Glomerular visceral epithelial cell (primary cell): ENCODE data around the gene SDCBP2.
A peak's percentile ranks its signal among the peaks of the same experiment; 100 is the strongest.

Source experiments
- DNase-seq: peaks from one replicate; pipeline ENCODE4 v3.0.0-alpha.2; 2016; ENCODE audit errors: extremely low spot score

The SDCBP2 gene

DNA sequence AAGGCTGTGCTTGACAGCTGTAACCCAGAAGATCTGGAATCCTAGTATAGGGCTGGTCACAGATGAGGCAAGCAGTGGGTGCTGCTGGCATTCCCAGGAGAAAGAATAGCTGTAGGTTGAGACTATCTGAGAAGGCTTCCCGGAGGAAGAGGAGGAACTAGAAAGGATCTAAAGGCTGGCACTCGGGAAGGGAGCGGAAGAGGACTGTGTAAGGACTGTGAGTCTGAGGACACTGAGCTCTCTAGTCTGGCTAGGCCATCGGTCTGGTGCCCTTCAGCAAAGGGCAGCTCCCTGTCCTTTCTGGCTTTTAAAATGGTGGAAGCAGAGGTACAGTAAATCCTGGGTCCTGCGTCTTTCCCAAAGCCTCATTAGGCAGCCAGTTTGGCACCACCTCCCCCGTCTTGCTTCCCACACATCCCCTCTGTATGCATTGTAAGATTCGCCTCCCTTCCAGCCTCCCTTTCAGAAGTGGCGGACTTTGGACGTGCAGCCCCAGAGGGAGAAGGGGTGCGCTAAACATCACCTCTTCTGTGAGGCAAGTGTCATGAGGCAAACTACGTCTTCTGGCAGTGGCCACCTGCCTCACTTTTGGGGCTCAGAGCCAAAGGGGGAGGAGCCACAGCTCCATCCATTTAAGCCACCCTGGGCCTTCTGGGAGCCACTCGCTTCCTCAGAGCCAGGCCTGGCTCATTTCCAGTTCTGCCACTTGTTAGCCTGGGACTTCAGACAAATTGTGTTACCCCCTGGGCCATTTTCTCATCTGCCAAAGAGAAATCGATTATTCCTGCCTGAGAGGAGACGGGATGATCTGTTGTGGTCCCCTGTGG is 54.2 kb downstream of the SDCBP2 start:
- no peak for DNase-seq

- DNase-seq, result peak; percentile 54
Observed at GRCh38 chr20:1273366-1273765, 55.6 kb downstream of the SDCBP2 start.

DNA sequence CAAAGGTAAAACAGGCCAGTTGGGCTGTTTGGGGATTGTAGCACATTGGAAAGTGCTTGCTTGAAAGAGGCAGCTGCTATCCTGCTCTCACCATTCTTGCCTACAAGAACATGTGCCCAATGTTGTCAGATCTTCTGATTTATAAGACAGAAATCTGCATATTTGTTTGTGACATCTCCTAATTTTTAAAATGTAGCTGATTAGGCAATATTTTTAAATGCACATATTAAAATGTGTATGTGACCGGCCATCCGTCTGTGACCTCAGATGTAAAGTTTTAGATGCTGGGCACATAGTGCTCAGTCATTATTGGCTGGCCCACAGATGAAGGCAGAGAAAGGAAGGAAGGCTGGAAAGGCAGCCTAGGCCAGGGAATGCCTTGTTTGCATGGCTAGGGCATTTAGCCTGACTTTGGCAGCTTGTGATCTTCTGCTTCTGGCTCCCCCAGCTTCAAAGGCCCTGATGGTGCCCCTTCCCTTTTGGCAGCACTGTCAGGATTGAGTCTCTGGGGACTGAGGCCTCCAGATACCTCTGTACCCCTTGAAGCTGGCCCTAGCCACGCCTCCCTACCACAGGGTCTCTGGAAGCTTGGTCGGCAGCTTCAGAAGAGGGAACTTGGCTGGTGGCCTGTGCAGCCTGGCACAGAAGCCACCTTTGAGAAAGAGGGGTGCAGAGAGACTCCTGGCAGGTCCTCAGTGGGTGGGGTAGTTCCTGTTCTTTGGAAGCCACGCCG is 56.4 kb downstream of the SDCBP2 start:
- DNase-seq, result no peak

GRCh38 chr20:1269850-1270249 is 59.1 kb downstream of the SDCBP2 start:
- no peak for DNase-seq

- DNase-seq, result no peak
Observed at GRCh38 chr20:1269235-1269634, 59.7 kb downstream of the SDCBP2 start.

DNA sequence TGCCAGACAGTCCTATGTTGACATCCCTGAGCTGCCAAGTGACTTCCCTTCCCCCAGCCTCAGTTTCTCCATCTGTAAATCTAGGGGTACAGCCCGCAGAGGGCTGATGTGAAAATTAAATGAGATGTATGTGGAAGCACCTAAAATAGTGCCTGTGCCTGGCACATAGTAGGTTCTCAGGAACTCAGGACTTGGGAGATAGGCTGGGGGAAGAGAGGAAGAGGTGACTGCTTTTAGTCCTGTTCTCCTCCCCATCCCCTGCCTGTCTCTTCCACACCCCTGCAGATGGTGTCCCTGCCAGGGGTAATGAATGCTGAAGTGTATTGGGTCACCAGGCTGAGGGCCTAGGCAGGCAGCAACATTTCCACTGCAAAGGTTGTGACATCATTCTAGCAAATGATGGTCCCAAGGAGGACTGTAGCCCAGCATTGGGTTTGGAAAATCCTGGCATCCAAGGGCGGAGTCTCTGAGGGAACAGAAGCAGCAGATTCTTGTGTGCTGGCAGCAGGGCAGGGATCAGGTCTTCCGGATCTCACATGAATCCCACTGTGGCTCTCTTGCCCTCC is 61.0 kb downstream of the SDCBP2 start:
- no peak for DNase-seq

- DNase-seq, result no peak
Observed at GRCh38 chr20:1267161-1267560, 61.8 kb downstream of the SDCBP2 start.

DNA sequence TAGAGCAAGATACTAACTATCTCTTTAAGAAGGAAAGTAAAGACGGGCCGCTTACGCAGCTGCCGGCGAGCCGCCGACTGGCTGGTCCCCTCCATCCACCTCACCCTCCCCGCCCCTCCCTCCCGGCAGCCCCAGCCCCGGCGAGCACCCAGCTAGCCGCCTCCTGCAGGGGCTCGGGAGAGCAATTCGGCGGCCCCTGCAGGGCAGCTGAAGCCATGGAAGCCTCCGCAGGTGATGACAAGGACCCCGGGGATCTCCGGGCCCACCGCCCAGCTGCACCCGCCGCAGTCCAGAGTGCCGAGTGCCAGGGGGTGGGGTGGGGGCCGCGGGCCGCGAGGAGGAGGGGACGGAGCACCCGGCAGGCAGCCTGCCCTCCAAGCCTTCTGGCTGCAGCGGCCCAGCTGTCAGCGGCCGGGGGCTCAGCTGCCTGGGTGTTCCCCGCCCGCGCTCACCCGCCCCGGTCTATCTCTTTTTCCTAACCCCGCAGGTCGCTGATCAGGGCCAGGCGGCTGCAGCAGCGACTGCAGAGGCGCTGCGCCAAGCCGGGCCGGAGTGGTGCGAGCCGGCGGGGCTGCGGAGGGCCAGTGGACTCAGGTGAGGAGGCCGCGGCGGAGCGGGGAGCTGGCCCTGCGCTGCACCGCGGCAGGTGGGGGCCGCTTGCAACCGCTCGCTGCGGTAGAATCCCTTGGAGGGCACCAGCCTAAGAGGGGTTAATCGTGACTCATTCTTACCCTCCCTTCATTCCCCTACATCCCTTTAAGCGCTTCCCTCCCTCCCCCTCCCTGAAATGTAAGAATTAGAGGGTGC is 62.6 kb downstream of the SDCBP2 start, which contains the start of gene SNPH:
TSS of gene SNPH (plus strand) at position 128 of the 807 bp plus-strand sequence. CDS start 29,946 bp downstream, outside the sequence.
- DNase-seq, result peak; percentile 85

DNA sequence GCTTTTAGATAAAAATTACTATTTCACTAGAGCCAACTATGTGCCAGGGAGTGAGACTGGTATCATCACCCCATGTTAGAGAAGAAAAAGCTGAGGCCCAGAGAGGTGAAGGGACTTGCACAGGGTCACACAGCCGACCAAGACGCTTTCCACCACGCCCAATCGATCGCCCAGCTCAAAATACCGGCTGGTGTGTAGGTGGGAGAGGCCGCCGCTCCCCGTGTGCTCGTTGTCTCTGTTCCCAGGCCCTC is 63.1 kb downstream of the SDCBP2 start:
- DNase-seq, result no peak

GRCh38 chr20:1265226-1265915 is 63.6 kb downstream of the SDCBP2 start:
- DNase-seq, result no peak

GRCh38 chr20:1264727-1265126 is 64.2 kb downstream of the SDCBP2 start:
- no peak for DNase-seq

DNA sequence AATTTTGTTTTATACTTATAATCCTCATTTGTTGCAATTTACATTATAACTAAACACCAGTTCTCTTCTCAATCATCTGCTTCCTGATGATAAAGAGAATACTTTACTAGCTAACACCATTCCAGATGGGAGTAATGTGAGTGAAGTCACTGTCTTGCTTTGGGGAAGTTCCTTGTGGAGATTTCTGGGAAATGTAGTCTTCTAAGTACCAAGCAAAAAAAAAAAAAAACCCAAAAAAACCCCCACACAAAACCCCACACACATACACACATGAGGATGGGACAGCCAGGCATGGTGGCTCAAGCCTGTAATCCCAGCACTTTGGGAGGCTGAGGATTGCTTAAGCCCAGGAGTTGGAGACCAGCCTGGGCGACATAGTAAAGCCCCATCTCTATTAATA is 65.1 kb downstream of the SDCBP2 start:
- DNase-seq, result no peak
